ENCODE results near the gene TBC1D5.

DNA sequence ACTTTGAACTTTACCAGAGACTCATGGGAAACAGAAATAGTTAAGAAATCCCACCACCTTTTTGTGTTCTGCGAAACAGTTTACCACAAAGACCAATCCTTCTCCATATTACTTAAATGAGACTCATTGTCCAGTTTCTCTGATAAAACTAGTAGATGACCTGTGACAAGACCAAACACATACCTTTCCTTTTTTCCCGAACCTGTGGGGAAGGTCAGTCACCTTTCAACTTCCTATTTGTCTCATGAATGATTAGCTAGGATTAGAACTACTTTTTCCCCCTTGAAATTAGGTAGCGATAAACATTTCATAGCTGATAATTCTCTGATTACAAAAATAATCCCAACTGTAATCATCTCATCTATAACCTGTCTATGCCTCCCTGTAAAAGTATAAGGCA lies 2.3 kb upstream of the TBC1D5 start:
- TF ChIP-seq, protein P1, sequence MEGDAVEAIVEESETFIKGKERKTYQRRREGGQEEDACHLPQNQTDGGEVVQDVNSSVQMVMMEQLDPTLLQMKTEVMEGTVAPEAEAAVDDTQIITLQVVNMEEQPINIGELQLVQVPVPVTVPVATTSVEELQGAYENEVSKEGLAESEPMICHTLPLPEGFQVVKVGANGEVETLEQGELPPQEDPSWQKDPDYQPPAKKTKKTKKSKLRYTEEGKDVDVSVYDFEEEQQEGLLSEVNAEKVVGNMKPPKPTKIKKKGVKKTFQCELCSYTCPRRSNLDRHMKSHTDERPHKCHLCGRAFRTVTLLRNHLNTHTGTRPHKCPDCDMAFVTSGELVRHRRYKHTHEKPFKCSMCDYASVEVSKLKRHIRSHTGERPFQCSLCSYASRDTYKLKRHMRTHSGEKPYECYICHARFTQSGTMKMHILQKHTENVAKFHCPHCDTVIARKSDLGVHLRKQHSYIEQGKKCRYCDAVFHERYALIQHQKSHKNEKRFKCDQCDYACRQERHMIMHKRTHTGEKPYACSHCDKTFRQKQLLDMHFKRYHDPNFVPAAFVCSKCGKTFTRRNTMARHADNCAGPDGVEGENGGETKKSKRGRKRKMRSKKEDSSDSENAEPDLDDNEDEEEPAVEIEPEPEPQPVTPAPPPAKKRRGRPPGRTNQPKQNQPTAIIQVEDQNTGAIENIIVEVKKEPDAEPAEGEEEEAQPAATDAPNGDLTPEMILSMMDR (IDR thresholded peaks at IDR 0.05): no peak
- no peak for TF ChIP-seq POLR2AphosphoS5 (IDR thresholded peaks at IDR 0.05)

Data from breast epithelium (tissue), 3 donors.